Lower leg skin (tissue), 4 donors: ENCODE data around the gene ARG2. TPM values are rescaled to one million over a fixed set of nuclear protein-coding genes. Genes with fewer than 3 reads are reported as not detected.

Experiments used
- DNase-seq, 2 donors: peaks; one replicate each; pipeline ENCODE4 v3.0.0-alpha.2; 2019; ENCODE audit warnings: low spot score in 2 of 2
- H3K4me3 ChIP-seq: fragments of 200-600 bp; sonication (generic); 2 replicates; pipeline ENCODE4 v1.5.1; 2017; ENCODE audit warnings: mild to moderate bottlenecking, low read depth; ENCODE audit not compliant: poor library complexity, severe bottlenecking
- POLR2A ChIP-seq, 2 donors: fragments of 450-650 bp; IDR thresholded peaks; one replicate each; pipeline ENCODE4 v1.6.1; 2016 to 2017; ENCODE audit warnings: antibody characterized with exemption in 2 of 2, mild to moderate bottlenecking in 1 of 2, moderate library complexity in 1 of 2
- WGBS, 2 donors: methylation state at CpG; one replicate each; pipeline ENCODE4 v1.1.5; 2018; 5-methylcytosine and 5-hydroxymethylcytosine counted together
- intact Hi-C: fragments of 100-400 bp; cut with DNase I; formaldehyde crosslinking; loops from one replicate; pipeline ENCODE4 v1.15.0; 2023; ENCODE audit warnings: low total_unique reads
- total RNA-seq, 4 donors: library from RNA; depleted of rRNA; stranded (reverse); fragments of >200 nt; gene quantifications; one replicate each; pipeline ENCODE4 v1.1.0, GENCODE V29; 2016
- TF ChIP-seq, protein P1 (sequence below), 3 donors: fragments of 450-650 bp; IDR thresholded peaks; one replicate each; pipeline ENCODE4 v1.5.1; 2016; ENCODE audit warnings: antibody characterized with exemption in 3 of 3, mild to moderate bottlenecking in 3 of 3, moderate library complexity in 2 of 3

The ARG2 gene
- total RNA-seq, 4 donors from 2014 or later = 3.5 to 6.8 (median 5.2) TPM

DNA sequence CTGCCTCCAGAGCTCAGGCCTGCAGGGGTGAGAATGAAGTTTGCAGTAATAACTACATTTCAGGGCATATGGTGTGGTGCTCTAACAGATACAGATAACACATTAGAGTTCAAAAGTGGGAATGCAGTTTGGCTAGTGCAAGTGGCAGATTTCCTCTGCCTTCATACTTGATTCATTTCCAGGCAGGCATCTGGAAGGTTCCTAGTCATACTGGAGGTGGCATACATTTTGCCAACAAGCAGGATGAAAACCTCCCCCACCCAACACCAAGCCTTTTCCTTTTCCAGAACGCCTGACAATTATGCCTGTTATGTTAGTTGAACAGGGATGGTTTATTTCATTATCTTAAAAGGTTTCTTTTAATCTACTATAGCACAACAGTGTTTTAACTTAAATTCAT lies 30.4 kb downstream of the ARG2 start:
- WGBS, 2 donors = 71 to 83% methylated on average over 1 of the region's 1 CpG
- TF ChIP-seq, protein P1, sequence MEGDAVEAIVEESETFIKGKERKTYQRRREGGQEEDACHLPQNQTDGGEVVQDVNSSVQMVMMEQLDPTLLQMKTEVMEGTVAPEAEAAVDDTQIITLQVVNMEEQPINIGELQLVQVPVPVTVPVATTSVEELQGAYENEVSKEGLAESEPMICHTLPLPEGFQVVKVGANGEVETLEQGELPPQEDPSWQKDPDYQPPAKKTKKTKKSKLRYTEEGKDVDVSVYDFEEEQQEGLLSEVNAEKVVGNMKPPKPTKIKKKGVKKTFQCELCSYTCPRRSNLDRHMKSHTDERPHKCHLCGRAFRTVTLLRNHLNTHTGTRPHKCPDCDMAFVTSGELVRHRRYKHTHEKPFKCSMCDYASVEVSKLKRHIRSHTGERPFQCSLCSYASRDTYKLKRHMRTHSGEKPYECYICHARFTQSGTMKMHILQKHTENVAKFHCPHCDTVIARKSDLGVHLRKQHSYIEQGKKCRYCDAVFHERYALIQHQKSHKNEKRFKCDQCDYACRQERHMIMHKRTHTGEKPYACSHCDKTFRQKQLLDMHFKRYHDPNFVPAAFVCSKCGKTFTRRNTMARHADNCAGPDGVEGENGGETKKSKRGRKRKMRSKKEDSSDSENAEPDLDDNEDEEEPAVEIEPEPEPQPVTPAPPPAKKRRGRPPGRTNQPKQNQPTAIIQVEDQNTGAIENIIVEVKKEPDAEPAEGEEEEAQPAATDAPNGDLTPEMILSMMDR (IDR thresholded peaks at IDR 0.05) = no peak
- no peak for TF ChIP-seq POLR2A (IDR thresholded peaks at IDR 0.05)
- no peak overlapping the region for H3K4me3 ChIP-seq
- DNase-seq = no peak
- intact Hi-C loops = no loop called here

DNA sequence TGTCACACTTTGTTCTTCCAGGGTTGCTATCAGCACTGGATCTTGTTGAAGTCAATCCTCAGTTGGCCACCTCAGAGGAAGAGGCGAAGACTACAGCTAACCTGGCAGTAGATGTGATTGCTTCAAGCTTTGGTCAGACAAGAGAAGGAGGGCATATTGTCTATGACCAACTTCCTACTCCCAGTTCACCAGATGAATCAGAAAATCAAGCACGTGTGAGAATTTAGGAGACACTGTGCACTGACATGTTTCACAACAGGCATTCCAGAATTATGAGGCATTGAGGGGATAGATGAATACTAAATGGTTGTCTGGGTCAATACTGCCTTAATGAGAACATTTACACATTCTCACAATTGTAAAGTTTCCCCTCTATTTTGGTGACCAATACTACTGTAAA lies 31.0 kb downstream of the ARG2 start:
- no peak overlapping the region for H3K4me3 ChIP-seq
- intact Hi-C loops = no loop called here
- TF ChIP-seq POLR2A (IDR thresholded peaks at IDR 0.05) = no peak
- TF ChIP-seq, protein P1 (IDR thresholded peaks at IDR 0.05) = no peak
- no peak for DNase-seq
- 68 to 72% methylated on average over 2 of the region's 2 CpGs for WGBS, 2 donors

- intact Hi-C loops = no loop called here
- DNase-seq = no peak
- H3K4me3 ChIP-seq = no peak overlapping the region
- 87 to 95% methylated on average over 1 of the region's 1 CpG for WGBS, 2 donors
- TF ChIP-seq, protein P1 (IDR thresholded peaks at IDR 0.05) = no peak
- TF ChIP-seq POLR2A (IDR thresholded peaks at IDR 0.05) = no peak
Observed at GRCh38 chr14:67652189-67652588, 32.5 kb downstream of the ARG2 start.

DNA sequence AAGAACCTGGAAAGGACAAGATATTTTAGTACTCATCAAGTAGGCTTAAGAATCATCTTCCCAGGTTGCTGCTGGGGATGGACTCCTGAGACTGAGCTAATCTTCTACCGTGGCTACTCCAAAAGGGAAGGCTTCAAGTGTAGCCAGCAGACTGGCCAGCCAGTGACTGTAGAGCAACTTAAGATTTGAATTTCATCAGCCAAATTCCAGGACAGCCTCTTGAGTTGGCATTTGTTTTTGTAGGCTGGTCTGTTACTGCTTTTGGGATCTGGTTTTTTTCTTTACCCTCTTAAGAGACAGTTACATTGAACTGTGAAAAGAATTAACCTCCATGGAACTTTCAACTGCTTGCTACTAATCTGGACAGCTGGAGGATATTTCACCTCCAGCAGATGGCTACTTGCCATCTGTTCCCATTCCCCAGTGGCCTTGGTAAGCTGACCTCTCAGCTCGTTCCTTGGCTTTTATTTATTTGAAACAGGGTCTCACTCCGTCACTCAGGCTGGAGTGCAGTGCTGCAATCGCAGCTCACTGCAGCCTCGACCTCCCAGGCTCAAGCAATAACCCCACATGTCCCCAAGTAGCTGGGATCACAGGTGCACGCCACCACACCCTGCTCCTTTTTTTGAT lies 34.0 kb downstream of the ARG2 start:
- H3K4me3 ChIP-seq = no peak overlapping the region
- intact Hi-C loops = no loop called here
- WGBS, 2 donors = 87 to 89% methylated on average over 6 of the region's 6 CpGs
- TF ChIP-seq POLR2A (IDR thresholded peaks at IDR 0.05) = no peak
- TF ChIP-seq, protein P1 (IDR thresholded peaks at IDR 0.05) = no peak
- DNase-seq = no peak

GRCh38 chr14:67663633-67664032 lies 43.9 kb downstream of the ARG2 start:
- H3K4me3 ChIP-seq = no peak overlapping the region
- 60 to 83% methylated on average over 4 of the region's 4 CpGs for WGBS, 2 donors
- intact Hi-C loops = loop anchor here (10.0 kb wide), 1 partner anchor 49 kb away; the partner anchor contains the start of gene ARG2
- TF ChIP-seq, protein P1 (IDR thresholded peaks at IDR 0.05) = no peak
- TF ChIP-seq POLR2A (IDR thresholded peaks at IDR 0.05) = no peak
- DNase-seq = no peak

GRCh38 chr14:67665868-67666267 lies 46.1 kb downstream of the ARG2 start:
- DNase-seq = no peak
- H3K4me3 ChIP-seq = no peak overlapping the region
- intact Hi-C loops = loop anchor here (10.0 kb wide), 1 partner anchor 51 kb away; the partner anchor contains the start of gene ARG2
- 60 to 68% methylated on average over 2 of the region's 2 CpGs for WGBS, 2 donors
- TF ChIP-seq, protein P1 (IDR thresholded peaks at IDR 0.05) = no peak
